Left lung (tissue), 10 donors: ENCODE results near the gene ETV1. TPM values are rescaled to one million over a fixed set of nuclear protein-coding genes. Genes with fewer than 3 reads are reported as not detected.

Source experiments
- ATAC-seq: fragments of 200-7000 bp; cut with Tn5 transposase; one replicate; pipeline ENCODE4 v1.9.1; 2020; ENCODE audit warnings: moderate library complexity
- DNase-seq, 4 donors: peaks; one replicate each; pipeline ENCODE4 v3.0.0-alpha.2; 2013 to 2020
- H3K27ac ChIP-seq, 2 donors: fragments of 200-600 bp; sonication (generic) in 1 of 2; one replicate each; pipeline versions ENCODE4 v1.5.0 to v1.8.0; 2020 to 2021
- H3K27me3 ChIP-seq, 2 donors: fragments of 200-600 bp; sonication (generic) in 1 of 2; one replicate each; pipeline versions ENCODE4 v1.5.0 to v1.8.0; 2020 to 2021
- H3K36me3 ChIP-seq, 2 donors: fragments of 200-600 bp; sonication (generic) in 1 of 2; one replicate each; pipeline versions ENCODE4 v1.5.0 to v1.8.0; 2020 to 2021
- H3K4me1 ChIP-seq, 2 donors: fragments of 200-600 bp; one replicate each; pipeline ENCODE4 v1.8.0; 2021
- H3K4me3 ChIP-seq, 2 donors: fragments of 200-600 bp; sonication (generic) in 1 of 2; one replicate each; pipeline versions ENCODE4 v1.5.0 to v1.8.0; 2020 to 2021; ENCODE audit warnings: mild to moderate bottlenecking in 1 of 2
- H3K9me3 ChIP-seq, 2 donors: fragments of 200-600 bp; sonication (generic) in 1 of 2; one replicate each; pipeline versions ENCODE4 v1.5.0 to v1.8.0; 2020 to 2021
- CTCF ChIP-seq, 2 donors: fragments of 200-600 bp; sonication (generic) in 1 of 2; IDR thresholded peaks; one replicate each; pipeline versions ENCODE4 v1.5.0 to v1.8.0; 2021; ENCODE audit warnings: antibody characterized with exemption in 2 of 2
- intact Hi-C, 2 donors: fragments of 100-400 bp; cut with DNase I; formaldehyde crosslinking; loops; one replicate each; pipeline versions ENCODE4 v1.11.2 to v1.14.2; 2022
- polyA plus RNA-seq, 6 donors: library from polyadenylated mRNA; unstranded; fragments of 120-200 nt; gene quantifications; one replicate each; pipeline ENCODE4 v1.2.1, GENCODE V29; 2013; ENCODE audit not compliant: insufficient read length in 6 of 6
- total RNA-seq, 2 donors: library from RNA; stranded (reverse); fragmentation: NEBNext Ultra II Directional; extraction: Animal tissue kit (Norgen Biotek cat#: 25700); gene quantifications; one replicate each; pipeline ENCODE4 v1.2.1, GENCODE V29; 2021
- donor health status: DM: no; HTN: yes; CAD: no.
- donor health status: DM: no; HTN: no; CAD: no.

Gene ETV1
- total and polyA plus RNA-seq, 8 donors = 55.3 to 134 (median 72.5) TPM

DNA sequence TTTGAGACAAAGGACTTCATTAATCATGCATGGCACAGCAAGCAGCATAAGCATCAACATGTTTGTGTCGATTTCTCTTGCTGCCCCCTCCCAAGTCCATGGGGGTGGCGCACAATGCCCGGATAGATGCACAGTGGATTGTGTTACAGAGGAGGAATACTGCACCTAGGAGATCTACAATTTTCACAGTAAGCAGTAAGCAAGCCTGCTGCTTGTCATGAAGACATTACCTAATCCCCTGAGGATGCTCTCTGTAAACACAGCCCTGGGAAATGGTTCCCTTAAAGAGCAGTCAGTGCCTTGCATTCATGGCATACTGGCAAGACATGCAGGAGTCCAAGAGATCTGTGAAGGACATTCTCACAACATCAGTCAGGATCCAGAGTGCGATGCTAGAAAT is 137.7 kb downstream of the ETV1 start:
- Histone ChIP-seq H3K36me3 (no peaks in the 10 kb centered on the region), H3K27me3 (no peaks in the 10 kb centered on the region), H3K9me3 (no peaks in the 10 kb centered on the region), H3K27ac (no peak overlapping the region), H3K4me3 (no peak overlapping the region), H3K4me1 (peaks cover 0 to 12% of the 10 kb centered on the region in 2 donors)
- ATAC-seq (no peak), DNase-seq (no peak)
- intact Hi-C loops = loop anchor here in 1 of 2 donors (5.0 kb wide), 1 partner anchor 136 kb away; the partner anchor contains the start of gene ETV1
- no peak for TF ChIP-seq CTCF (IDR thresholded peaks at IDR 0.05)

DNA sequence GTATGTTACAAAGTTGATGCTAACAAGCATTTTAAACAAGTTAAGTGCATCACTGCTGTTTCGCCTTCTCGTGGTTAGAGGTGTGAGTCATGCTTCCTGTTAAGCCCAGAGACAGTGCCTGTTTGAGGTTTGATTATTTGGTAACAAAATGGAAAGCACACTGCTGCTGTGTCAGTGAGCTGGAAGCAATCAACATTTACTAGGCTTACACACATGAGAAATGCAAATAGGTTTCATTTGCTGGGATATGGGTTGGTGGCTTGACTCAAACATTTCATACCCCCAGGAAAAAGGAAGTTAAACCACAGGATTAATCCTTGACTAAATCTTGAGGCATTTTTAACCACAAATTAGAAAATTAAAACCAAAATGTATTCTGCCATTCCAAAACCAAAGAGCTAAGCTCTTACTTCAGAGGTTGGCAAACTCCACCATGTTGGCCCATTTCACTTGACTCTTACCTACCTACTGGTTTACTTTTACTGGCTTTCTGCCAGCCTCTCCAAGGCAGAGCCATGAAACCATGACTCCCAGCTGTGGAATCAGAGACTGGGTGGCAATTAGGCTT is 139.2 kb downstream of the ETV1 start:
- TF ChIP-seq CTCF (IDR thresholded peaks at IDR 0.05) = no peak
- Histone ChIP-seq H3K27me3 (no peaks in the 10 kb centered on the region), H3K4me1 (peaks cover 0 to 12% of the 10 kb centered on the region in 2 donors), H3K9me3 (no peaks in the 10 kb centered on the region), H3K36me3 (no peaks in the 10 kb centered on the region), H3K27ac (peak overlapping the region; percentile 10 to 51), H3K4me3 (no peak overlapping the region)
- peak in 1 of 4 donors; percentile 41 for DNase-seq
- intact Hi-C loops = loop anchor here in 1 of 2 donors (5.0 kb wide), 1 partner anchor 137 kb away; the partner anchor contains the start of gene ETV1
- peak; percentile 88 for ATAC-seq

GRCh38 chr7:13849163-13849892 is 140.1 kb downstream of the ETV1 start:
- ATAC-seq (no peak), DNase-seq (no peak)
- no peak for TF ChIP-seq CTCF (IDR thresholded peaks at IDR 0.05)
- Histone ChIP-seq H3K27me3 (no peaks in the 10 kb centered on the region), H3K9me3 (no peaks in the 10 kb centered on the region), H3K27ac (peak overlapping the region; percentile 47 to 51), H3K36me3 (no peaks in the 10 kb centered on the region), H3K4me1 (peaks cover 0 to 12% of the 10 kb centered on the region in 2 donors), H3K4me3 (no peak overlapping the region)
- intact Hi-C loops = no loop called here

DNA sequence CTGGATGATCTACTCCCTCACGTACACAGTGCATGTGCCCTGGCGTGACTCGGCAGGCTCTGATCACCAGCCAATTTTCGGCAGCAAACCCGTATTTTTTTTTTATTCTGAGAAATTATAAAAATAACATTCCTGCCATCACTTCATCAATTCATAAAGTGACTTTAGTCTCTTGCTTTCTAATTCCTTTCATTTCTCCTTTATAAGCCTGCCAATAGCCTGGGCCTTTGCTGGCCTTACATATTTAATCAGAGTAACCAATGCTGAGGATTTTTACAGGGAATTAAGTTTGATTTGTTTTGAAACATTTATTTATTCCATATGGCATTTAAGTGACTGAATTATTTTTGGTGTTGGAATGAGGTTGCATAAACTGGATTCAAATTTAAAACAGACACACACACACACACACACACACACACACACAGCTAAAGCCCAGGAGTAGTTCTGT is 140.8 kb downstream of the ETV1 start:
- Histone ChIP-seq H3K9me3 (no peaks in the 10 kb centered on the region), H3K4me3 (no peak overlapping the region), H3K36me3 (no peaks in the 10 kb centered on the region), H3K27me3 (no peaks in the 10 kb centered on the region), H3K4me1 (peaks cover 0 to 12% of the 10 kb centered on the region in 2 donors), H3K27ac (no peak overlapping the region)
- TF ChIP-seq CTCF (IDR thresholded peaks at IDR 0.05) = no peak
- ATAC-seq = peak; percentile 57
- DNase-seq = peak in 3 of 4 donors; percentile 21 to 88 (median 81)
- intact Hi-C loops = no loop called here

GRCh38 chr7:13846386-13846785 is 143.1 kb downstream of the ETV1 start:
- intact Hi-C loops = no loop called here
- TF ChIP-seq CTCF (IDR thresholded peaks at IDR 0.05) = no peak
- no peak for ATAC-seq

More at GRCh38 chr7:13846386-13846785, 143.1 kb downstream of the ETV1 start:
- Histone ChIP-seq H3K9me3 (no peaks in the 10 kb centered on the region), H3K36me3 (no peaks in the 10 kb centered on the region), H3K4me1 (peaks cover 0 to 12% of the 10 kb centered on the region in 2 donors), H3K27ac (no peak overlapping the region), H3K27me3 (no peaks in the 10 kb centered on the region), H3K4me3 (no peak overlapping the region)
- no peak for DNase-seq
